Upper lobe of right lung (tissue), 1 donor: Measurements from ENCODE around the gene CPED1. TPM values are rescaled to one million over a fixed set of nuclear protein-coding genes. Genes with fewer than 3 reads are reported as not detected.

Source experiments
- ATAC-seq: fragments of 200-7000 bp; cut with Tn5 transposase; one replicate; pipeline ENCODE4 v1.9.1; 2020; ENCODE audit warnings: mild to moderate bottlenecking, moderate library complexity
- DNase-seq: peaks from one replicate; pipeline ENCODE4 v3.0.0-alpha.2; 2020
- H3K27ac ChIP-seq: fragments of 200-600 bp; one replicate; pipeline ENCODE4 v1.8.0; 2022
- H3K27me3 ChIP-seq: fragments of 200-600 bp; one replicate; pipeline ENCODE4 v1.8.0; 2022; ENCODE audit warnings: mild to moderate bottlenecking
- H3K36me3 ChIP-seq: fragments of 200-600 bp; one replicate; pipeline ENCODE4 v1.8.0; 2022
- H3K4me1 ChIP-seq: fragments of 200-600 bp; one replicate; pipeline ENCODE4 v1.8.0; 2022
- H3K4me3 ChIP-seq: fragments of 200-600 bp; one replicate; pipeline ENCODE4 v1.8.0; 2022; ENCODE audit warnings: mild to moderate bottlenecking
- H3K9me3 ChIP-seq: fragments of 200-600 bp; one replicate; pipeline ENCODE4 v1.8.0; 2022
- intact Hi-C: fragments of 100-400 bp; cut with DNase I; formaldehyde crosslinking; loops from one replicate; pipeline ENCODE4 v1.11.0; 2022
- total RNA-seq: library from RNA; stranded (reverse); fragmentation: NEBNext Ultra II Directional; extraction: Animal tissue kit (Norgen Biotek cat#: 25700); gene quantifications from one replicate; pipeline ENCODE4 v1.2.1, GENCODE V29; 2021
- TF ChIP-seq, protein P1 (sequence below): fragments of 200-600 bp; IDR thresholded peaks from one replicate; pipeline ENCODE4 v1.8.0; 2022; ENCODE audit warnings: antibody characterized with exemption
- donor health status: DM: no; HTN: yes; CAD: no; lungs with severe emphysema.

The CPED1 gene
- total RNA-seq, 1 donor from 2014 or later, result 39.2 TPM

DNA sequence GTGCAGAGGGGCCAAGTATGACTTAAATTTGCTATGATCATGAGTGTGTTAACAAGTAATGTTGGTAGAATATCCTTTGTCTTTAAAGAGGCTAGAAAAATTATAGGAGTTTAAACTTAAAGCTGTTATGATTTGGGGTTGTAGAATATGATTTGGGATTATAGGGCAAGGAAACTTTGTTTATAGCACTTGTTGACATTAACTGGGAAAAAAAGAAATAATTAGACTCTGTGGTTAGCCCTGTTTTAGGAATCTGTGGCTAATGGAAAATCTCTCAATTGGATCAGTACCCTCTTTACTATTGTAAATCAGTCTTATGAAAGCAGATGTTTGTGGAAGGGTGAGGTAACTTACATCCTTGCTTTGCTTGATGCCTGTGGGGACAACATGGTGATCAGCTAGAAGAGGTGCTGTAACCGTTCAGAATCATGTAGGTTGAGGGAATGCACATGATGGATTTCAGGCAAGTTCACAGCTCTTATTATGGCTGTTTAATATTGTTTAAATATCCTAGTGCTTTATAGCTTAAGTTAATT is 26.8 kb upstream of the CPED1 start:
- H3K4me3 ChIP-seq, result no peak overlapping the region
- ATAC-seq (no peak), DNase-seq (no peak)
- intact Hi-C loops, result no loop called here
- no peak overlapping the region for H3K27ac ChIP-seq
- TF ChIP-seq, protein P1, sequence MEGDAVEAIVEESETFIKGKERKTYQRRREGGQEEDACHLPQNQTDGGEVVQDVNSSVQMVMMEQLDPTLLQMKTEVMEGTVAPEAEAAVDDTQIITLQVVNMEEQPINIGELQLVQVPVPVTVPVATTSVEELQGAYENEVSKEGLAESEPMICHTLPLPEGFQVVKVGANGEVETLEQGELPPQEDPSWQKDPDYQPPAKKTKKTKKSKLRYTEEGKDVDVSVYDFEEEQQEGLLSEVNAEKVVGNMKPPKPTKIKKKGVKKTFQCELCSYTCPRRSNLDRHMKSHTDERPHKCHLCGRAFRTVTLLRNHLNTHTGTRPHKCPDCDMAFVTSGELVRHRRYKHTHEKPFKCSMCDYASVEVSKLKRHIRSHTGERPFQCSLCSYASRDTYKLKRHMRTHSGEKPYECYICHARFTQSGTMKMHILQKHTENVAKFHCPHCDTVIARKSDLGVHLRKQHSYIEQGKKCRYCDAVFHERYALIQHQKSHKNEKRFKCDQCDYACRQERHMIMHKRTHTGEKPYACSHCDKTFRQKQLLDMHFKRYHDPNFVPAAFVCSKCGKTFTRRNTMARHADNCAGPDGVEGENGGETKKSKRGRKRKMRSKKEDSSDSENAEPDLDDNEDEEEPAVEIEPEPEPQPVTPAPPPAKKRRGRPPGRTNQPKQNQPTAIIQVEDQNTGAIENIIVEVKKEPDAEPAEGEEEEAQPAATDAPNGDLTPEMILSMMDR, result no peak
- H3K36me3 ChIP-seq, result peaks cover 30% of the 10 kb centered on the region
- no peaks in the 10 kb centered on the region for H3K9me3 ChIP-seq
- no peaks in the 10 kb centered on the region for H3K4me1 ChIP-seq
- H3K27me3 ChIP-seq, result no peaks in the 10 kb centered on the region

DNA sequence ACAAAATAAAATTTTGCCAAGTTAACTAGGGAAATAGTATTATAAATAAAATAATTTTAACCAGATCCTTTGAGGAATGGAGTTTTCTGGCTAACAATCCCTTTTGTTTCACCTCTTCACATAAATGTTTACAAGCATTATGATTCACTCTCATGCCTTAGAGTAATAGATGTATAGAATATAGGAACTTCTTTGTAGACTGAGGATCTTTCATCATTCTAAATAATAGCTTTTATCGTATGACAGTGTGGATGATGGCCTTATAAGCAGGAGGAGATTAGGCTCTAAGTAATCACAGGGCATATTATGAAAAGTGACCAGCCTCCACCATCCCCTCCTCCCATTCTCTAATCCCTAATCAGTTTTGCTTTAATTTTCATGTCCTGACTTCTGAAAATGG is 24.4 kb upstream of the CPED1 start:
- no peak for DNase-seq
- intact Hi-C loops, result no loop called here
- H3K4me3 ChIP-seq, result no peak overlapping the region
- no peaks in the 10 kb centered on the region for H3K4me1 ChIP-seq
- no peak for ATAC-seq
- no peak overlapping the region for H3K27ac ChIP-seq
- TF ChIP-seq, protein P1, result no peak
- no peaks in the 10 kb centered on the region for H3K27me3 ChIP-seq
- H3K36me3 ChIP-seq, result peaks cover 44% of the 10 kb centered on the region
- no peaks in the 10 kb centered on the region for H3K9me3 ChIP-seq

DNA sequence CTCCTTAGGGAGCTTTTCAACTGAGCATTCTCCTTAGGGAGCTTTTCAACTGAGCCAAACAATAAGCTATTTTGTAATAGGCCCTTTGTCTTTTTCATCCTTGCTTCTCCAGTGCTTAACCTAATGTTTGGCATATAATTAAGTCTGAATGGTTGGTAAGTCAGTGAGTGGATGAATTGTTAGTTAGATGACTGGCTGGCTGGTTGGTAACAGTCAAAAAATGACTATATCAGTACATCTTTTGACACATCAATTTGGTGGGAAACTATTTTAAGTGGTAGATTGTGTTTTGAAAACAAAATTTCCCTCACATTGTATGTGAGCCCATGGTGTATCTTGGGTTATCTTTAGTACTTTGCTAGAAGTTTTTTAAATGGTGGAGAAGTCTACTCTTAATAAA is 21.6 kb upstream of the CPED1 start:
- intact Hi-C loops, result no loop called here
- Histone ChIP-seq H3K27ac (no peak overlapping the region), H3K9me3 (no peaks in the 10 kb centered on the region), H3K27me3 (no peaks in the 10 kb centered on the region), H3K4me3 (no peak overlapping the region), H3K4me1 (no peaks in the 10 kb centered on the region), H3K36me3 (peaks cover 72% of the 10 kb centered on the region)
- TF ChIP-seq, protein P1, result no peak
- DNase-seq (no peak), ATAC-seq (no peak)

DNA sequence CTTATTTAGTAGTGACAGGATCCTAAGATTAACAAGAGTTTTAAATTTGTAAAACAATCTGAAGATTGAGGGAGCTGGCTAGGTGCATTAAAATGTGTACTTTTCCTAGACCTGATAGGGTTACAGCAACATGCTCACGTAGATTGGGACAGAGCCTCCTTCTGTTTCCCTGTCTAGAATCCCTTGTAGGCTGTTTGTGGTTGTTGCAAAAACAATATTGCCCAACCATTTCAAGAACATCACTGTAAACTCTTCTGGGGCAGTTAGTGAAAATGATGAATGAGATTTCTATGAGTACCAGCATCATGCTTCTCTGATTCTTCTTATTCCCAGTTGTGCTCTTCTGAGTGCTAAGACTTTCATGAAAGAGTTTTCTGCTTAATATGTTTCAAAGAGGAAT is 14.7 kb upstream of the CPED1 start:
- Histone ChIP-seq H3K4me3 (no peak overlapping the region), H3K27me3 (no peaks in the 10 kb centered on the region), H3K27ac (no peak overlapping the region), H3K36me3 (peaks cover 83% of the 10 kb centered on the region), H3K4me1 (no peaks in the 10 kb centered on the region), H3K9me3 (no peaks in the 10 kb centered on the region)
- TF ChIP-seq, protein P1, result no peak
- no peak for DNase-seq
- intact Hi-C loops, result no loop called here
- no peak for ATAC-seq

DNA sequence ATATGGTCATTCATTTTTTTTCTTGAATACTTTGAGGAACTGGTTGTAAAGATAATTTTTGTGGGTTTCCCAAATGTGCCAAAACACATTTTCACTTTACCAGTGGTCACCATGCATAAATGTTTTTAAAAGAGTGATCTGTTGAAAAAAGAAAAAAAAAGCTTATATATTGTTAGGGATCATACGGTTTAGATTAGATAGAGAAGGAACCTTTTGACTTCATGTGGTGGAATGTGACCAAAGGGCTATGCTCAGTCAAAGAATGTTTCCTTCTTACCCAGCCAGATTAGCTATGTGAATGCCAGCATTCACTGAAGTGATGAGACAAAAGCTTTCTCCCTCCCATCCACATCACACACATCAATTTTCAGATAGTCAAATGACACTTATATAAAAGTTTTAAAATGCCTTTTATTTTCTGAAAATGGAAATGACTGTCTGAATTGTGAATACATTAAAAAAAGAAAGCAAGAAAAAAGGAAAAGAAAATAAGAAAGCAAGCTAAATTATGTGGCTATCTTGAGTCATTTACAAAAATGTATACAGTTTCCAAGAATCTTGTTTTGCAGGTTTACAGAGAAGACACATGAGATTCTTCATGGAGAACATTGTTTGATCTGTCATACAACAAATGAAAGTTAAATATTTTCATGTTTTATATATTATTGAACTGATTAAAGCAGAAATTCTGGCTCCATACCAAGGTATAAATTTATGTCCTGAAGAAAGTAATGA is 8.6 kb upstream of the CPED1 start:
- Histone ChIP-seq H3K4me3 (no peak overlapping the region), H3K9me3 (no peaks in the 10 kb centered on the region), H3K27ac (no peak overlapping the region), H3K36me3 (peaks cover 23% of the 10 kb centered on the region), H3K27me3 (no peaks in the 10 kb centered on the region), H3K4me1 (no peaks in the 10 kb centered on the region)
- intact Hi-C loops, result no loop called here
- ATAC-seq (no peak), DNase-seq (no peak)
- TF ChIP-seq, protein P1, result no peak
